Measurements from ENCODE around the gene NIPAL1. TPM values are rescaled to one million over a fixed set of nuclear protein-coding genes. Genes with fewer than 3 reads are reported as not detected.
"Not testable (repeated sequence)": the region's sequence is repeated elsewhere in the genome, so short reads cannot be mapped to it uniquely, and the experiment has no call there.

NIPAL1 gene
- total RNA-seq, 1 experiment from 2014 or later: 18.1 TPM

DNA sequence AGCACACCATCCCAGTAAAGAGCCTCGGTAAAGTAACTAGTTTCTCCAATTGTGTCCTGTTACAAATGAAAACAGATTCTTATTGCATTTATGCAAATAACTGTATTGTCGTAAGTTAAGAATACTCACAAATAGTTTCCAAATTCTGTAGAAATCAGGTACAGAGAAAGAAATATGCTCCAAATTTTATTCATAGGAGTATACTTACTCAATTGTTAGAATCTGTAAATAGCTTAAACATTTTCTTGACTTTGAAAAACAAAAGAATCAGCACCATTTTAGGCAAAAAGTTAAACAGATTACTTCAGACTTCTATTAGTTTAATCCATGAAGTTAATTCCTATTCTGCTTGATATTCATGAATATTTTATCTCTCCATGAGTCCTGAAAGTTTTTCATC, 10.8 kb upstream of the NIPAL1 start:
- no peaks in the 10 kb centered on the region for H3K27me3 Mint-ChIP-seq (ENCODE audit: insufficient read depth, unreplicated experiment)
- no peak overlapping the region for H3K27ac Mint-ChIP-seq (ENCODE audit: unreplicated experiment)
- Histone ChIP-seq H3K4me1 (no peaks in the 10 kb centered on the region), H3K36me3 (ENCODE audit: control insufficient read depth, insufficient read depth, low read length) (no peaks in the 10 kb centered on the region), H3K4me3 (ENCODE audit: low read depth, low read length) (no peak overlapping the region), H3K27me3 (replicated peaks; ENCODE audit: control insufficient read depth, insufficient read depth, low read length) (no peaks in the 10 kb centered on the region), H3K9me3 (peaks cover 36% of the 10 kb centered on the region)
- no peak for DNase-seq
- H3K4me3 Mint-ChIP-seq (ENCODE audit: unreplicated experiment): no peak overlapping the region
- intact Hi-C loops (cut with micrococcal nuclease; ENCODE audit: unreplicated experiment): no loop called here
- peaks cover 17% of the 10 kb centered on the region for H3K9me3 Mint-ChIP-seq (ENCODE audit: unreplicated experiment)
- no peaks in the 10 kb centered on the region for H3K36me3 Mint-ChIP-seq (ENCODE audit: insufficient read depth, unreplicated experiment)
- no TSS peak for BruUV-seq (replicated peaks)
- ChIA-PET CTCF (no interaction called here), POLR2A (no interaction called here)
- TF ChIP-seq, protein P1, sequence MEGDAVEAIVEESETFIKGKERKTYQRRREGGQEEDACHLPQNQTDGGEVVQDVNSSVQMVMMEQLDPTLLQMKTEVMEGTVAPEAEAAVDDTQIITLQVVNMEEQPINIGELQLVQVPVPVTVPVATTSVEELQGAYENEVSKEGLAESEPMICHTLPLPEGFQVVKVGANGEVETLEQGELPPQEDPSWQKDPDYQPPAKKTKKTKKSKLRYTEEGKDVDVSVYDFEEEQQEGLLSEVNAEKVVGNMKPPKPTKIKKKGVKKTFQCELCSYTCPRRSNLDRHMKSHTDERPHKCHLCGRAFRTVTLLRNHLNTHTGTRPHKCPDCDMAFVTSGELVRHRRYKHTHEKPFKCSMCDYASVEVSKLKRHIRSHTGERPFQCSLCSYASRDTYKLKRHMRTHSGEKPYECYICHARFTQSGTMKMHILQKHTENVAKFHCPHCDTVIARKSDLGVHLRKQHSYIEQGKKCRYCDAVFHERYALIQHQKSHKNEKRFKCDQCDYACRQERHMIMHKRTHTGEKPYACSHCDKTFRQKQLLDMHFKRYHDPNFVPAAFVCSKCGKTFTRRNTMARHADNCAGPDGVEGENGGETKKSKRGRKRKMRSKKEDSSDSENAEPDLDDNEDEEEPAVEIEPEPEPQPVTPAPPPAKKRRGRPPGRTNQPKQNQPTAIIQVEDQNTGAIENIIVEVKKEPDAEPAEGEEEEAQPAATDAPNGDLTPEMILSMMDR (IDR thresholded peaks at IDR 0.05; ENCODE audit: insufficient read depth in 1 of 2, low read depth in 1 of 2, low read length in 1 of 2, severe bottlenecking in 1 of 2, unreplicated experiment in 1 of 2): no peak
- no peaks in the 10 kb centered on the region for H3K4me1 Mint-ChIP-seq (ENCODE audit: low read depth, unreplicated experiment)

DNA sequence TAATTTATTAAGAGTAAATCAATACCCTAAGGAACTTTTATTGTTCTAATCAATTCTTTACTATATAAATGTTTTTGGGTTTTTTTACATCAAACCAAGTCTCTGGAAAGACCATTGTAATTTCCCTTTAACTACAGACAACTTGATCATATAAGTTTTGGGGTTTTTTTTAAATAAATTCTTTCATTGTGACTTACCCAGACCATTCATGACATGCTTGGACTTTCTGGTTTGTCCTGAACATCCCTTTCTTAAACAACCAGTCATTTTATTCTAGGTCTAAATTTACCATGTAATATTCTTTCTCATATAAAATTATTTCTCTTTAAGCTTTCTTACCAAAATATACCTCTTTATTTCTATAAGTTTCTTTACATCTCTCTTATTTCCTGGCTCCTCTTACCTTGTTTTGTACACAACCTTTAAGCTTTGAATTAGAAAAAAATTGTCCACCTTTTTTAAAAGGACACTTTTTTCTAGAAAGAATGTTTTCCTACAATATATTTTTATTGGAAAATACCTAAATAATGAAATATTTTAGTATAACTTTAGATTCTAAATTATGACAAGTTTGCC, 8.5 kb upstream of the NIPAL1 start:
- Histone ChIP-seq H3K9me3 (peaks cover 31% of the 10 kb centered on the region), H3K4me1 (no peaks in the 10 kb centered on the region), H3K36me3 (ENCODE audit: control insufficient read depth, insufficient read depth, low read length) (no peaks in the 10 kb centered on the region), H3K27me3 (replicated peaks; ENCODE audit: control insufficient read depth, insufficient read depth, low read length) (no peaks in the 10 kb centered on the region), H3K4me3 (ENCODE audit: low read depth, low read length) (no peak overlapping the region)
- BruUV-seq (replicated peaks): no TSS peak
- ChIA-PET POLR2A (no interaction called here), CTCF (no interaction called here)
- Mint-ChIP-seq H3K27me3 (ENCODE audit: insufficient read depth, unreplicated experiment) (no peaks in the 10 kb centered on the region), H3K27ac (ENCODE audit: unreplicated experiment) (no peak overlapping the region), H3K36me3 (ENCODE audit: insufficient read depth, unreplicated experiment) (peaks cover 7% of the 10 kb centered on the region), H3K4me1 (ENCODE audit: low read depth, unreplicated experiment) (no peaks in the 10 kb centered on the region), H3K4me3 (ENCODE audit: unreplicated experiment) (no peak overlapping the region), H3K9me3 (ENCODE audit: unreplicated experiment) (peaks cover 27% of the 10 kb centered on the region)
- DNase-seq: peak in 1 of 2 experiments; percentile 36
- TF ChIP-seq, protein P1 (IDR thresholded peaks at IDR 0.05; ENCODE audit: insufficient read depth in 1 of 2, low read depth in 1 of 2, low read length in 1 of 2, severe bottlenecking in 1 of 2, unreplicated experiment in 1 of 2): no peak
- intact Hi-C loops (cut with micrococcal nuclease; ENCODE audit: unreplicated experiment): no loop called here

- H3K36me3 ChIP-seq (ENCODE audit: control insufficient read depth, insufficient read depth, low read length); H3K4me1 ChIP-seq; intact Hi-C loops (cut with micrococcal nuclease; ENCODE audit: unreplicated experiment); H3K4me3 ChIP-seq (ENCODE audit: low read depth, low read length); H3K27me3 Mint-ChIP-seq (ENCODE audit: insufficient read depth, unreplicated experiment); DNase-seq; H3K27ac Mint-ChIP-seq (ENCODE audit: unreplicated experiment); H3K27me3 ChIP-seq (replicated peaks; ENCODE audit: control insufficient read depth, insufficient read depth, low read length); POLR2A ChIA-PET; H3K4me1 Mint-ChIP-seq (ENCODE audit: low read depth, unreplicated experiment); H3K4me3 Mint-ChIP-seq (ENCODE audit: unreplicated experiment); BruUV-seq (replicated peaks): not testable (repeated sequence)
- Mint-ChIP-seq H3K9me3 (ENCODE audit: unreplicated experiment) (peaks cover 16% of the 10 kb centered on the region), H3K36me3 (ENCODE audit: insufficient read depth, unreplicated experiment) (peaks cover 12% of the 10 kb centered on the region)
- peaks cover 26% of the 10 kb centered on the region for H3K9me3 ChIP-seq
- CTCF ChIA-PET: interaction anchor here (0.6 to 0.7 kb wide), 2 partner anchors 24 to 39 kb away, joined by 3 to 7 read pairs; no protein-coding TSS in a partner anchor
Measured at GRCh38 chr4:48010906-48011305, 5.7 kb upstream of the NIPAL1 start.

DNA sequence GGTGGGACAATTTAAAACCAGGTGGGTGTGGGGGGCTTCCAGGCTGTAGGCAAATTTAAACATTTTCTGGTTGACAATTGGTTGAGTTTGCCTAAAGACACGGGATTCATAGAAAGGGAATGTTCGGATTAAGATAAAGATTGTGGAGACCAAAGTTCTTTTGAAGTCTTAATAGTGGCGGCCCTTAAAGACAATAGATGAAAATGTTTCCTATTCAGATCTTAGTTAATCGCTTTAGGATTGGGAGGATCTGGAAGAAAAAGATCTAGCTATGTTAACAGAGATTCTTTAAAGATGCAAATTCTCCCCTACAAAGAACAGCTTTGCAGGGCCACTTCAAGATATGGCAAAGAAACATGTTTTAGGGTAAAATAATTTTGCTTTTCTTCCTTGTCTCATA, 4.8 kb upstream of the NIPAL1 start:
- ChIA-PET CTCF (no interaction called here), POLR2A (no interaction called here)
- Mint-ChIP-seq H3K27ac (ENCODE audit: unreplicated experiment) (no peak overlapping the region), H3K4me3 (ENCODE audit: unreplicated experiment) (no peak overlapping the region), H3K36me3 (ENCODE audit: insufficient read depth, unreplicated experiment) (peaks cover 19% of the 10 kb centered on the region), H3K4me1 (ENCODE audit: low read depth, unreplicated experiment) (no peaks in the 10 kb centered on the region), H3K27me3 (ENCODE audit: insufficient read depth, unreplicated experiment) (no peaks in the 10 kb centered on the region), H3K9me3 (ENCODE audit: unreplicated experiment) (peaks cover 16% of the 10 kb centered on the region)
- DNase-seq: no peak
- intact Hi-C loops (cut with micrococcal nuclease; ENCODE audit: unreplicated experiment): no loop called here
- no peak overlapping the region for H3K4me3 ChIP-seq (ENCODE audit: low read depth, low read length)
- peaks cover 21% of the 10 kb centered on the region for H3K9me3 ChIP-seq
- TF ChIP-seq, protein P1 (IDR thresholded peaks at IDR 0.05; ENCODE audit: insufficient read depth in 1 of 2, low read depth in 1 of 2, low read length in 1 of 2, severe bottlenecking in 1 of 2, unreplicated experiment in 1 of 2): no peak
- H3K27me3 ChIP-seq (replicated peaks; ENCODE audit: control insufficient read depth, insufficient read depth, low read length): no peaks in the 10 kb centered on the region
- H3K36me3 ChIP-seq (ENCODE audit: control insufficient read depth, insufficient read depth, low read length): no peaks in the 10 kb centered on the region
- no TSS peak for BruUV-seq (replicated peaks)
- H3K4me1 ChIP-seq: peaks cover 6% of the 10 kb centered on the region; the same call in 1 of the 2 replicates
